ENCODE measurements around the gene SQSTM1.
"Not testable (repeated sequence)": the region's sequence is repeated elsewhere in the genome, so short reads cannot be mapped to it uniquely, and the experiment has no call there.

SQSTM1 gene

DNA sequence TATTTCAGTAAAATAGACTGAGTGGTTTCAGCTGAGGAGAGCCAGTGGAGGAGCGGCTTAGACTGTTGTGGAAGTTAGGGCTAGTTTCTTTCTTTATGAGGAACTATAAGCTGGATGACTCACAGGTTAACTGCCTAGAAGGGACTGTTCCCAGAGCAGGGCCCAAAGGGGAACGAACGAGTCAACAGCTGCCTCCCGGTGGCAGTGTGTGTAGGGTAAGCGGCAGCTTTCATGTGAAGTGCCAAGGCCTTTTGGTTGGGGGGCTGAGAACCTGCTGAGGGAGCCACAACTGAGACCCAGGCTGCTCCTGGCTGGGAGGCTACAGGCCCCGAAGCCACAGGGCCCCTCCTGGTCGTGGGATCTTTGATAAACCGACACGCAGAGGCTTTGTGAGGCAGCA lies 7.0 kb downstream of the SQSTM1 start:
- DNase-seq (ENCODE audit: low read depth), result no peak

DNA sequence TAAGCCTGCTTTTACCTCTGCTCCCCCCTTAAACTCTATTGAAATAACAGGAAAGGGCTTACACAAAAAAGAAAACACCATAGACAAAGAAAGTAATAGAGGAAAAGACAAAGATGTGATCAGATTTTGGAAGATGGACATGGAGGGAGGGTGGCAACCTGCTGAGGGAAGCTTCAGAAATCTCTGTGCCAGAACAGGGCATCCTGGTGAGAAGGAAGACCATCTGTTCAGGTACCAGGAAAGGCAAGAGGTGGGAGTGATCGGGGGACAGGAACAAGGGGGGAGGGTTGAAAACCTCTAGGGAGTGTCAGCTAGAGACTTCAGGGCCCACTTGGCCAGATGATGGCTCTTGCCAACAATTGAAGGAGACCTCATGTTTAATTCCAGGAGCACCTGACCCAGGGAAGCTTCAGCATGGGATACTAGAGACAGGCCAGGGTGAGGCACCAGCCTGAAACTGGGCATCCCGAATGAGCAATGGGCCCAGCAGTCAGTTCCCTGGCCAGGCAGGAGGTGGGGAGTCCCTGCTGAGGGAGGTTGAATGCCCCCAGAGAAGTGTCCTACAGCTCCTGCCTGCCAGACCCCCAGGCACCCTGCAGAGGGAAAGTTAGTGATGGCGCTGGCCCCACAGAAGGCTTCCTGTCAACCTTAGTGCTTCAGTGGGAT lies 8.2 kb downstream of the SQSTM1 start:
- no peak for DNase-seq (ENCODE audit: low read depth)

DNA sequence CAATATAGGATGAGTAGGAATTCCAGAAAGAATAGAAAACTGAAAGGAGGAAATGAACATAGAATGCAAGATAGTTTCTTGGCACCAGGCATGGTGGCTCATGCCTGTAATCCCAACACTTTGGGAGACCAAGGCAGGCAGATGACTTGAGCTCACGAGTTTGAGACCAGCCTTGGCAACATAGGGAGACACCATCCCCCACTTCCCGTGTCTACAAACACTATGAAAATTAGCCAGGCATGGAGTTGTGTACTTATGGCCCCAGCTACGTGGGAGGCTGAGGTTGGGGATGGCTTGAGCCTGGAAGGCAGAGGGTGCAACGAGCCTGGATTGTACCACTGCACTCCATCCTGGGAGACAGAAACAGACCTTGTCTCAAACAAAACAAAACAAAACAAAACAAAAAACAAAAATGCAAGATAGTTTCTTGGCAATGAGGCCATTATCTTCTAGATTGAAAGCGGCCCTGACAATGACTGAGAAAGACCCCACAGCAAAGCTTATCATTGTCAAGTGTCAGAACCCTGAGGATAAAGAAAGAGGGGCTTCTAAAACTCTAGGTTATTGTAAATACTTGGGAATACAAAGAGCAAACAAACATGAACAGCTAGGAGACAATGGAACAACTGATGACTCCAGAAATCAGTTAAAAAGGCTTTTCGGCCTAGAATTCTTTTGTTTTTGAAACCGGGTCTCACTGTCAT lies 9.2 kb downstream of the SQSTM1 start:
- no peak for DNase-seq (ENCODE audit: low read depth)

DNA sequence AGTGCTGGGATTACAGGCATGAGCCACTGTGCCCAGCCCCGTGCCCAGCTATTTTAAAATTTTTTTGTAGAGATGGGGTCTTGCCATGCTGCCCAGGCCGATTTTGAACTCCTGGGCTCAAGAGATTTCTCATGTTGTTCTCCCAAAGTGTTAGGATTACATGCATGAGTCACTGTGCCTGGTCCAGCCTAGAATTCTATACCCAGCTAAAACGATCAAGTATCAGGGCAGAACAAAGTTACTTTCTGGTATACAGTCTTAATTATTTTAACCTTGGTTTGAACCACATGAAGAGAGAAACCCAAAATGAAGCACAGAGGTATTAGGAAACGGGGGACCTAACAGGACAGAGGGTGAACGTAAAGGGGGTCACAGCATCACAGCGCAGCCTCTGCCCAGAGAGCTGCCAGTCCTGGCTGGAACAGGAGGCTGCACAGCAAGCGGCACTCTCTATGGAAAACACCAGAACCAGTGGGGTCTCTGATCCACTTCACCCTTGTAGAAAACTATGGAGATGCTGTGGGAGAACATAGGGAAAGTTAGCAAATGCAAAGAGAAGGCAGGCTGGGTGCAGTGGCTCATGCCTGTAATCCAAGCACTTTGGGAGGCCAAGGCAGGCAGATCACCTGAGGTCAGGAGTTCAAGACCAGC lies 10.2 kb downstream of the SQSTM1 start:
- DNase-seq (ENCODE audit: low read depth), result no peak

DNA sequence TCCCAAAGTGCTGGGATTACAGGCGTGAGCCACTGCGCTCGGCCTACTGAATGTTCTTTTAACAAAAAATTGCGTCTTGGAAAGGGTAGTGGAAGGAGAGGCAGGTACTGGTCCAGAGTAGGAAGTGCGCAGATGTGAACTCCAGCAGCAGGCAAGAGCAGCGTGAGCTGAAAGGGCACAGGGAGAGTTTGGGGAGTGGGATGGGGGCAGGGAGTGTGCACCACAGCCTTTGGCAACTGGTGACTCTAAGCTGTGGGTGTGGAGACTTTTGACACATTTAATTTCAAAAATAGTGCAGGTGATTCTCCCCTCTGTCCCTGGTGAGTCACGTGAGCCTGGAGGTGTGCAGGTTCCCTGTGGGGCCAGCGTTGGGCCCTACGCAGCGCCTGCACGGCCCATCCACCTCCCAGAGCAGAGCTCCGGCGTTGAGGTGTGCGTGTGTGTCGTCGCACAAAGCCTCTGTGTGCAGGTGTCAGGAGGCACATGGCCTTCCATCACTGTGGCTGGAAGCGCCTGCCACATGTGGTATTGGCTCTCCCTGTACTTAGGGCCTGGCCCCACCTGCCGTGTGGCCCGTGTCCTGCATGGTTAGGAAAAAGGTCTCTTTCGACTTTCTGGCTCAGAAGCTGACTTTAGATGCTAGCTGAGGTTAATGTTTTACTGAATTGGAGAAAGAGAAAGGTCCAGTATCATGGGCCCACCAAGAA lies 11.5 kb downstream of the SQSTM1 start:
- no peak for DNase-seq (ENCODE audit: low read depth)

DNA sequence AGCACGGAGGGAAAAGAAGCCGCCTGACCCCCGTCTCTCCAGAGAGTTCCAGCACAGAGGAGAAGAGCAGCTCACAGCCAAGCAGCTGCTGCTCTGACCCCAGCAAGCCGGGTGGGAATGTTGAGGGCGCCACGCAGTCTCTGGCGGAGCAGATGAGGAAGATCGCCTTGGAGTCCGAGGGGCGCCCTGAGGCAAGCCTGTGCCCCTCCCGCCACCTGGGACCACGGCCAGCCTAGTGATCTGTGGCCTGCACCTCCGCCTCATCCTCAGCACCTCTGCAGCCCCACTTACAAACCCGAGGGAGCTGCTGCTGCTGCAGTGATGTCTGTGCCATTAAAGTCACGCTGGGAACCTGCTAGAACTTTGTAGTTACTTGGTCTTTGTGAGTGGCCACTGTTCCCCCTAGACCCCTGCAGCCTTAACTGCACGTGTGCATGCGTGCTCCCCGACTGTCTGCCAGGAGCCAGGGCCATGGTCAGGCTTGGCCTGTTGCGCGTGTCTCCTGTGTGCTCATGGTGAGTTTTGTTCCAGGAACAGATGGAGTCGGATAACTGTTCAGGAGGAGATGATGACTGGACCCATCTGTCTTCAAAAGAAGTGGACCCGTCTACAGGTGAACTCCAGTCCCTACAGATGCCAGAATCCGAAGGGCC lies 12.5 kb downstream of the SQSTM1 start:
- DNase-seq (ENCODE audit: low read depth), result no peak

DNA sequence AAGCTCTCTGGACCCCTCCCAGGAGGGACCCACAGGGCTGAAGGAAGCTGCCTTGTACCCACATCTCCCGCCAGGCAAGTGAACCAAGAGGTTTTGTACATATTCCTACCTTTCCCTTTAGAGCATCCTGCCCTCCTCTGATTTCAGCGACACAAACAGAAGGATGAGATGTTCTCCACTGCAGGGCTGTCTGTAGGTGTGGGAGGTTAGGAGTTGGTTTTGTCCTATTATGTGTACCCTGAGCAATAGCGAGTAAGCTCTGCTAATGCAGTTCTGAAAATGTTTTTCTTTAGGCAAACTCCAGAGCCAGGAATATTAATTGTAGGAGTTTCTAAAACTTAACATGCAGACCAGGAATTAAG lies 13.0 kb downstream of the SQSTM1 start:
- no peak for DNase-seq (ENCODE audit: low read depth)

DNA sequence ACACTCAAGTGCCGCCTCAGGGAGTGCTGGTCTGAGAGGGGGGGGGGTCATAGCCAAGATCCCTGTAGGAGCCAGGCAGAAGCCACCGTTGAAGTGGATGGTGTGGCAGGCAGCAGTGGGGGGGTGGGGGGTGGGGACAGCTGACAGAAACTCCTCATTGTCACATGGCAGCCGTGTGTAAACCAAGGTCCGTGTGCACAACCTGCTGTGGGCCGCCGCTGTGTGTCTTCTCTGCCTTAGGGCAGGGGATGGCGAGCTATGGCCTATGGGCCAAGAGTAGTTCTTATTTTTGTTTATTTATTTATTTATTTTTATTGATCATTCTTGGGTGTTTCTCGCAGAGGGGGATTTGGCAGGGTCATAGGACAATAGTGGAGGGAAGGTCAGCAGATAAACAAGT lies 13.4 kb downstream of the SQSTM1 start:
- no peak for DNase-seq (ENCODE audit: low read depth)

DNA sequence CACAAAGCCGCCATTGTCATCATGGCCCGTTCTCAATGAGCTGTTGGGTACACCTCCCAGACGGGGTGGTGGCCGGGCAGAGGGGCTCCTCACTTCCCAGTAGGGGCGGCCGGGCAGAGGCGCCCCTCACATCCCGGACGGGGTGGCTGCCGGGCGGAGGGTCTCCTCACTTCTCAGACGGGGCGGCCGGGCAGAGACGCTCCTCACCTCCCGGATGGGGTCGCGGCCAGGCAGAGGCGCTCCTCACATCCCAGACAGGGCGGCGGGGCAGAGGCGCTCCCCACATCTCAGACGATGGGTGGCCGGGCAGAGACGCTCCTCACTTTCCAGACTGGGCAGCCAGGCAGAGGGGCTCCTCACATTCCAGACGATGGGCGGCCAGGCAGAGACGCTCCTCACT lies 14.2 kb downstream of the SQSTM1 start:
- not testable (repeated sequence) for DNase-seq (ENCODE audit: low read depth)

DNA sequence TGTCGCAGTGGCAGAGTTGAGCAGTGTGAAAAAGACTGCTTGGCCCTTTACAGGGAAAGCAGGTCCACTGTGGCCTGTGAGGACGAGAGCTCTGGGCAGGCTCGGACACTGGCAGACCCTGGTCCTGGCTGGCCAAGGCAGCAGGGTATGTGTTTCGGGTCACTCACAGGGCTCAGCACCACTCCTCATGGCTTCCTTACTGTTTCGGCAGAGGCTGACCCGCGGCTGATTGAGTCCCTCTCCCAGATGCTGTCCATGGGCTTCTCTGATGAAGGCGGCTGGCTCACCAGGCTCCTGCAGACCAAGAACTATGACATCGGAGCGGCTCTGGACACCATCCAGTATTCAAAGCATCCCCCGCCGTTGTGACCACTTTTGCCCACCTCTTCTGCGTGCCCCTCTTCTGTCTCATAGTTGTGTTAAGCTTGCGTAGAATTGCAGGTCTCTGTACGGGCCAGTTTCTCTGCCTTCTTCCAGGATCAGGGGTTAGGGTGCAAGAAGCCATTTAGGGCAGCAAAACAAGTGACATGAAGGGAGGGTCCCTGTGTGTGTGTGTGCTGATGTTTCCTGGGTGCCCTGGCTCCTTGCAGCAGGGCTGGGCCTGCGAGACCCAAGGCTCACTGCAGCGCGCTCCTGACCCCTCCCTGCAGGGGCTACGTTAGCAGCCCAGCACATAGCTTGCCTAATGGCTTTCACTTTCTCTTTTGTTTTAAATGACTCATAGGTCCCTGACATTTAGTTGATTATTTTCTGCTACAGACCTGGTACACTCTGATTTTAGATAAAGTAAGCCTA lies 15.7 kb downstream of the SQSTM1 start:
- no peak for DNase-seq (ENCODE audit: low read depth)

DNA sequence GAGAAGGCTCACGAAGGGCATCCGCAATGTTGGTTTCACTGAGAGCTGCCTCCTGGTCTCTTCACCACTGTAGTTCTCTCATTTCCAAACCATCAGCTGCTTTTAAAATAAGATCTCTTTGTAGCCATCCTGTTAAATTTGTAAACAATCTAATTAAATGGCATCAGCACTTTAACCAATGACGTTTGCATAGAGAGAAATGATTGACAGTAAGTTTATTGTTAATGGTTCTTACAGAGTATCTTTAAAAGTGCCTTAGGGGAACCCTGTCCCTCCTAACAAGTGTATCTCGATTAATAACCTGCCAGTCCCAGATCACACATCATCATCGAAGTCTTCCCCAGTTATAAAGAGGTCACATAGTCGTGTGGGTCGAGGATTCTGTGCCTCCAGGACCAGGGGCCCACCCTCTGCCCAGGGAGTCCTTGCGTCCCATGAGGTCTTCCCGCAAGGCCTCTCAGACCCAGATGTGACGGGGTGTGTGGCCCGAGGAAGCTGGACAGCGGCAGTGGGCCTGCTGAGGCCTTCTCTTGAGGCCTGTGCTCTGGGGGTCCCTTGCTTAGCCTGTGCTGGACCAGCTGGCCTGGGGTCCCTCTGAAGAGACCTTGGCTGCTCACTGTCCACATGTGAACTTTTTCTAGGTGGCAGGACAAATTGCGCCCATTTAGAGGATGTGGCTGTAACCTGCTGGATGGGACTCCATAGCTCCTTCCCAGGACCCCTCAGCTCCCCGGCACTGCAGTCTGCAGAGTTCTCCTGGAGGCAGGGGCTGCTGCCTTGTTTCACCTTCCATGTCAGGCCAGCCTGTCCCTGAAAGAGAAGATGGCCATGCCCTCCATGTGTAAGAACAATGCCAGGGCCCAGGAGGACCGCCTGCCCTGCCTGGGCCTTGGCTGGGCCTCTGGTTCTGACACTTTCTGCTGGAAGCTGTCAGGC lies 16.6 kb downstream of the SQSTM1 start:
- no peak for DNase-seq (ENCODE audit: low read depth)

DNA sequence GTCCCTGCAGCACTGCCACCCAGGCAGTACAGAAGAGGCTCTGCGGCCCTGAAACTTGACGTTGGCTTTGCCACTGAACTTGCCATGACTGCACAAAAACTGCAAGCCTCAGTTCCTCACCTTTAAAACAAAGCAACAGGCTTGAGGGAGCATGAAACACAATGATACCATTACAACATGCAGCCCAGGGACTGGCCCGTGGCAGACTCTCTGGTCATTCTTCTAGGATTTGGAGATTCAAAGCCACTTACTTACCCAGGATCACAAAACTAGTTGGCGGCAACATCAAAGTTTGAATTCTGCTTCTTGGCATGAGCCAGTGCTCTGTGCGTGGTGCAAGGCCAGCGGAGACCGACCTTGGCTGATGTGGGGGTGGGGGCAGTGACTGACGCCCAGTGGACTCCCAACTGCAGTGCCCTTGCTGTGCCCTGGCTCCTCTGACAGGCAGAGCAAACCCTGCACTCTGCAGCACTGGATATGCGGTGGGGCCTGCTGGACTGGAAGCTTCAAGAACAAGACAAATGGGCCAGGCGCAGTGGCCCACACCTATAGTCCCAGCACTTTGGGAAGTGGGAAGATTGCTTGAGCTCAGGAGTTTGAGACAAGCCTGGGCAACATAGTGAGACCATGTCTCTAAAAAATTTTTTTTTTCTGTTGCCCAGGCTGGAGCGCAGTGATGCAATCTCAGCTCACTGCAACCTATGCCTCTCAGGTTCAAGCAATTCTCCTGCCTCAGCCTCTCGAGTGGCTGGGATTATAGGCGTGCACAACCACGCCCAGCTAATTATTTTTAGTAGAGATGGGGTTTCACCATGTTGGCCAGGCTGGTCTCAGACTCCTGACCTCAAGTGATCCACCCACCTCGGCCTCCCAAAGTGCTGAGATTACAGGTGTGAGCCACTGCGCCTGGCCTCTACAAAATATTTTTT lies 18.9 kb downstream of the SQSTM1 start:
- no peak for DNase-seq (ENCODE audit: low read depth)

DNA sequence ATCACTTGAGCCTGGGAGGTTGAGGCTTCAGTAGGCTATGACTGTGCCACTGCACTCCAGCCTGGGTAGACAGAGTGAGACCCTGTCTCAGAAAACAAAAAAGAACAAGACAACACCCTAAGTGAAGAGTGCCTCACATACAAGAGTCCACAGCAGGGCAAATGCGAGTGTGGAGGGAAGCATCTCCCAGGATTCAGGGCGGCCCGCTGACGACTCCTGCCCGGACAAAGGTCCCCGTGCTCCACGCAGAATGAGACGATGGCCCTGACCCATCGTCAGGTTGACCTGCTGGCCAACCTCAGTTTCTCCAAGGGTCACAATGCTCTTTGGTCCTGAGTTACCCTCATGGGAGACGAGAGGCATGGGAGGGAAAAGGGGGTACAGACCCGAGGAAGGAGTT lies 19.6 kb downstream of the SQSTM1 start:
- no peak for DNase-seq (ENCODE audit: low read depth)

DNA sequence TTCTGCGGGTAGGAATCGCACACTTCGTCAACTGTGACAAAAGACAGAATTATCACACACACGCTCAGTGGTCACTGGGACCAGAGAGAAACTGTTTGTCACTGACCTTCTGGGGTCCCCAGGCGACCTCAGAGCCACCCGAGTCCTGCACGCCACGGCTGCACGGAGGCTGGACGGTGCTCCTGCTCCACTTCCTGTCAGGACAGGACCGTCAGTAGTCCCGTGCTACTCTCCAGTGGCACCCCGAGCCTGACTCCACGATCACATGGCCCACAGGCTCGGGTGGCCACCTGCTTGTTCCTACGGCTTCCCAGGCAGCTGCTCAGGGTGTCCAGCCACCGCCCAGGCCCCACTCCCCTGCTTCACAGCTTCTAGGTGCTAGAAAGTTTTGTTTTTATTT lies 20.1 kb downstream of the SQSTM1 start:
- DNase-seq (ENCODE audit: low read depth), result no peak

DNA sequence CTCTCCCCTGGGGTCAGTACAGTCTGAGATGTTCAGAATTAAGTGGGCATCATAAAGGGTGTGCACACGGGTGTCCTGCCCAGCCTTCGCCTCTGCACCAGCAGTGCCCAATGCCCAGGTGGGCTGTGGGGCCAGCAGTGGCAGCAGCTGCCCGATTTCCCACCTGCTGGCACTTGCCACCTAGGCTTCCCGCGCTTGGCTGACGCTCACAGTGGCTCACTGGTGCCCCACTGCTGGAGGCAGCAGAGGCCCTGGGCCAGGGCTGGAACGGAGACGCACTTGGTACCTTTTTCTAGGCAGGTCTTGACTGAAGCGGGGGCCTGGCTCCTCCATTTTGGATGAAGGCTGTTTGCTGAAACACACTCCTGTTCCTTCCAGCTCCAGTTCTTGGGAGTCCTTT lies 20.9 kb downstream of the SQSTM1 start:
- no peak for DNase-seq (ENCODE audit: low read depth)

DNA sequence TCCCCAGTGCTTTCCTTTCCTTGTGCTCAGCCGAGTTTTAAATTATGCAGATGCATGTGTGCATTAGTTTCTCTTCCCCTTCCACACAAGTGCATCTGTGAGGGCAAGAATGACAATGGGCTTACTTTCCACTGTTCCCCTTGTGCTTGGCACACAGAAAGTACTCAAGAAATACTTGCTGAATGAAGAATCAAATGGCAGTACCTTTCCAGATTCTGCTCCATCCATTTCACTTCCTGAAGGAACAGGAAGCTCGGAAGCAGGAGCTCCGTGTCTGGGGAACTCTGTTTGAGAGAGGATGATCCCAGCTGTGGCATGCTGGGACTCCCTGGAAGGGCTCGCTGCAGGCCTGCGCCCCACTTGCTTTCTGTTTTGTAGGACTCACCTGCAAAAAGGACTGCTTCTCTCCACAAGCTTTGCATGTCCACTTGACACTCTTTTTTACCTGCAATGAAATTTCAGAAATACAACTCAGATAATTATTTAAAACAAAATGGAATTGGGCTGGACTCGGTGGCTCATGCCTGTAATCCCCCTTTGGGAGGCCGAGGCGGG lies 32.4 kb downstream of the SQSTM1 start:
- DNase-seq (ENCODE audit: low read depth), result no peak

DNA sequence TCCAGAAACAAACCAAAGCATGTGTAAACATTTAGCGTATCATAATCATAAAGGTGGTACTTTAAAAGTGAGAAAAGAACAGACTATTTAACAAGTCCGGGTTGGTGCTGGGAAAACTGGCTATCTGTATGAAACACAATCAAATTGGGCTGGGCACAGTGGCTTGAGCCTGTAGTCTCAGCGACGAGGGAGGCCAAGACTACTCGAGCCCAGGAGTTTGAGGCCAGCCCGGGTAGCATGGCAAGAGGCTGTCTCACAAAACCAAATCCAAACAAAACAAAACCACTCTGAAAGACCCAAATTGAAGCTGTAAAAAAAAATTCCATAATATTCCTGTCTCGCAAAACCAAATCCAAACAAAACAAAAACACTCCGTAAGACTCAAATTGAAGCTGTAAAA lies 33.7 kb downstream of the SQSTM1 start:
- DNase-seq (ENCODE audit: low read depth), result no peak

DNA sequence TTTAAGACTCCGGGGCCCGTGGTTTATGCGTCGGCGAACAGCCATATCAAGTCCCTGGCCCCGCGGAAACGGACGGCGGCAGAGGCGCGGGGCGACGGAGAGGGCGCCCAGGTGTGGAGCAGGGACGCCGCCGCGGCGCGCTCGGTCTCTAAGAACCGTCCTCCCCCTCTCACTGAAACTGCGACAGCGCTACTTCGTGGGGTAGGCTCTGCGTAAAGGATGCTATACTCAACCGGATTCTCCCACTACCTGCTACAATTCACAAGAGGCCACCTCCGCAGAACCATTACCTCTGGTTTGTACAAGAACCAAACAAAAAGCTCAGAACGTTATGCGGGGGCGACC lies 37.5 kb downstream of the SQSTM1 start:
- DNase-seq (ENCODE audit: low read depth), result no peak

Data from fibroblast of the conjunctiva (primary cell).